Gastroesophageal sphincter (tissue), 3 donors: ENCODE results near the gene AGRN.

ENCODE experiments used
- CTCF ChIP-seq, 4 experiments: fragments of 200-600 bp in 2 of 4; fragments of 450-650 bp in 2 of 4; sonication (generic) in 1 of 4; IDR thresholded peaks; one replicate each; pipeline ENCODE4 v1.5.1; 2017 to 2019; ENCODE audit warnings: antibody characterized with exemption in 4 of 4, mild to moderate bottlenecking in 2 of 4, moderate library complexity in 2 of 4
- EP300 ChIP-seq: sonication (generic); formaldehyde crosslinking; IDR thresholded peaks from one replicate; pipeline ENCODE4 v1.6.1; 2017; ENCODE audit warnings: antibody characterized with exemption, mild to moderate bottlenecking
- POLR2A ChIP-seq, 2 donors: fragments of 450-650 bp; IDR thresholded peaks; one replicate each; pipeline ENCODE4 v1.6.1; 2017; ENCODE audit warnings: antibody characterized with exemption in 2 of 2, mild to moderate bottlenecking in 2 of 2, moderate library complexity in 1 of 2
- POLR2AphosphoS5 ChIP-seq: sonication (generic); formaldehyde crosslinking; IDR thresholded peaks from one replicate; pipeline ENCODE4 v1.6.1; 2017; ENCODE audit warnings: antibody characterized with exemption

GRCh38 chr1:1033731-1034438, 14.0 kb downstream of the AGRN start:
- TF ChIP-seq CTCF (IDR thresholded peaks at IDR 0.05) (no peak), POLR2AphosphoS5 (no peak), POLR2A (IDR thresholded peaks at IDR 0.05) (no peak), EP300 (no peak)
